Fibroblast of villous mesenchyme (primary cell): Measurements from ENCODE around the gene LIPA. TPM values are rescaled to one million over a fixed set of nuclear protein-coding genes. Genes with fewer than 3 reads are reported as not detected.
"Not testable (repeated sequence)": the region's sequence is repeated elsewhere in the genome, so short reads cannot be mapped to it uniquely, and the experiment has no call there.

ENCODE experiments used
- DNase-seq: peaks from one replicate; pipeline ENCODE4 v3.0.0-alpha.2; 2010; ENCODE audit warnings: low read depth
- H3K4me3 ChIP-seq: 2 replicates; pipeline ENCODE4 v1.5.1; 2011; ENCODE audit warnings: low read depth, mild to moderate bottlenecking, low read length
- CTCF ChIP-seq: IDR thresholded peaks from 2 replicates; pipeline ENCODE4 v1.5.1; 2012; ENCODE audit warnings: low read depth, mild to moderate bottlenecking, low read length; ENCODE audit not compliant: insufficient read depth
- total RNA-seq: library from RNA; depleted of rRNA; stranded (reverse); fragments of >200 nt; gene quantifications from 2 replicates; pipeline ENCODE4 v1.2.3, GENCODE V29; 2012

LIPA gene
- total RNA-seq, 1 donor = 232 TPM

GRCh38 chr10:89250865-89251408, 638 bp downstream of the LIPA start:
- H3K4me3 ChIP-seq = peak overlapping the region; percentile 95
- no peak for DNase-seq
- no peak for TF ChIP-seq CTCF

- no peak overlapping the region for H3K4me3 ChIP-seq
- DNase-seq = no peak
- no peak for TF ChIP-seq CTCF
Measured at GRCh38 chr10:89248990-89249389, 2.6 kb downstream of the LIPA start.

GRCh38 chr10:89247623-89248022, 4.0 kb downstream of the LIPA start:
- DNase-seq = not testable (repeated sequence)

GRCh38 chr10:89245802-89246201, 5.8 kb downstream of the LIPA start:
- DNase-seq = no peak
- no peak overlapping the region for H3K4me3 ChIP-seq
- peak; percentile 13 for TF ChIP-seq CTCF

More at GRCh38 chr10:89247623-89248022, 4.0 kb downstream of the LIPA start:
- H3K4me3 ChIP-seq = not testable (repeated sequence)

GRCh38 chr10:89242840-89243568, 8.6 kb downstream of the LIPA start:
- no peak overlapping the region for H3K4me3 ChIP-seq
- no peak for DNase-seq
- no peak for TF ChIP-seq CTCF

- H3K4me3 ChIP-seq = no peak overlapping the region
- no peak for TF ChIP-seq CTCF
- no peak for DNase-seq
Measured at GRCh38 chr10:89242345-89242684, 9.3 kb downstream of the LIPA start.

GRCh38 chr10:89241486-89242344, 9.9 kb downstream of the LIPA start:
- TF ChIP-seq CTCF = no peak
- DNase-seq = peak; percentile 78
- no peak overlapping the region for H3K4me3 ChIP-seq
